ENCODE data around the gene MED13. TPM values are rescaled to one million over a fixed set of nuclear protein-coding genes. Genes with fewer than 3 reads are reported as not detected.

The MED13 gene
- total RNA-seq, 4 donors from 2014 or later, result 67.3 to 114 (median 79.8) TPM

DNA sequence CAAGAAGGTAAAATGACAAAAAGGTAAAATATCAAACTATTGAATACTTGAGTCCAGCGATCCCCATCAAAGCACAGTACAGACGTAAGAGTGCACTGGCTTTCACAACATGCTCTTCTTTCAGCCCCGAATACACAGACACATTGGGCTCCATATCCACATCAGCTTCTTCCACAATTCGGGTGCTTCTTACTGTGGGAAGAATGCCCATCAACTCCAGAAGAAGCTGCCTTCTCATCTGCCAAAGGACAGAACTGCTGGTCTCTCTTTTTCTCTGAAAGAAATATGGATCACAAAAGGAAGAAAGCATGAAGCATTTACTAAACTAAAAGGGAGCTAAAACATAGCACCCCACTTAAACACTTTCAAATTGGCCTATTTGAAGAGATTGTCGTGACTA is 157.7 kb downstream of the MED13 start:
- TF ChIP-seq, protein P1, sequence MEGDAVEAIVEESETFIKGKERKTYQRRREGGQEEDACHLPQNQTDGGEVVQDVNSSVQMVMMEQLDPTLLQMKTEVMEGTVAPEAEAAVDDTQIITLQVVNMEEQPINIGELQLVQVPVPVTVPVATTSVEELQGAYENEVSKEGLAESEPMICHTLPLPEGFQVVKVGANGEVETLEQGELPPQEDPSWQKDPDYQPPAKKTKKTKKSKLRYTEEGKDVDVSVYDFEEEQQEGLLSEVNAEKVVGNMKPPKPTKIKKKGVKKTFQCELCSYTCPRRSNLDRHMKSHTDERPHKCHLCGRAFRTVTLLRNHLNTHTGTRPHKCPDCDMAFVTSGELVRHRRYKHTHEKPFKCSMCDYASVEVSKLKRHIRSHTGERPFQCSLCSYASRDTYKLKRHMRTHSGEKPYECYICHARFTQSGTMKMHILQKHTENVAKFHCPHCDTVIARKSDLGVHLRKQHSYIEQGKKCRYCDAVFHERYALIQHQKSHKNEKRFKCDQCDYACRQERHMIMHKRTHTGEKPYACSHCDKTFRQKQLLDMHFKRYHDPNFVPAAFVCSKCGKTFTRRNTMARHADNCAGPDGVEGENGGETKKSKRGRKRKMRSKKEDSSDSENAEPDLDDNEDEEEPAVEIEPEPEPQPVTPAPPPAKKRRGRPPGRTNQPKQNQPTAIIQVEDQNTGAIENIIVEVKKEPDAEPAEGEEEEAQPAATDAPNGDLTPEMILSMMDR (IDR thresholded peaks at IDR 0.05; ENCODE audit: low read depth), result no peak

DNA sequence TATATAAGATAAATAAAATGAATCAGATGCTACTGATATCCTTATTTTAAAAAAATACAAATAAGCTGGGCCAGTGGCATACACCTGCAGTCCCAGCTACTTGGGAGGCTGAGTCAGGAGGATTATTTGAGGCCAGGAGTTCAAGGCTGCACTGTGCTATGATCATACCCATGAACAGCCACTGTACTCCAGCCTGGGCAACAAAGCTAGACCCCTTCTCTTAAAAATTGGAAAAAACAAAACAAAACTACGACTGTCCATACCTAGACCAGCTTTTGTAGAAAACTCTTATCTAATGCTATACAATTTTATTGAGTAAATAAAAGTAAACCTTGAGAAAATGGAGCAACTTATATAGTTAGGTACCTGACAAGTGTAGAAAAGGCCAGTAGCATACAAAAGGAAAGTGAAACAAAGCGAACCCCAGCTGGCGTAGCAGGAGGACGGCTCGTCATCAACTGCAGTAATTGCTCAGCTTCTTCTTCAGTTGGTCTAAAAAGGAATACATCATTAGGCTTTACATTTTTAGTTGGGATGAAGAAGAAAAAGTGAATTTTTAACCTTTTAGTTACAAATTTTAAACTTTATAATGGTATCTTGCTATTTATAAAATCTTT is 160.9 kb downstream of the MED13 start:
- TF ChIP-seq, protein P1 (IDR thresholded peaks at IDR 0.05; ENCODE audit: low read depth), result no peak

DNA sequence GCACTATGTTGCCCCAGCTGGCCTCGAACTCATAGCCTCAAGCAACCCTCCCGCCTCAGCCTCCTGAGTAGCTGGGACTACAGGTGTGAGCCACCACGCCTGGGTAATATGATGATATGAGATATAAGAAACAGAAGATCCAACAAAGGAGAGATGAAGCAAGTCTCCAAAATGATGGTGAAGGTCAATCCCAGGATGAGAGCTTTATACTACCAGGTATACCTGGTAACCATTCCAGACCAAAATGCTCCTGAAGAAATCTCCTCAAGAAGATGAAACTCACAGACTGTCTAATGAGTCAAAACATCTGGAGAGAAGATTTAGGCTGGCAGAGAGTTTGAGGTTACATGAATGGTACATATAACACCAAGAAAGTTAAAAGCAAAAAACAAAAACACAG is 161.8 kb downstream of the MED13 start:
- TF ChIP-seq, protein P1 (IDR thresholded peaks at IDR 0.05; ENCODE audit: low read depth), result peak; percentile 55

DNA sequence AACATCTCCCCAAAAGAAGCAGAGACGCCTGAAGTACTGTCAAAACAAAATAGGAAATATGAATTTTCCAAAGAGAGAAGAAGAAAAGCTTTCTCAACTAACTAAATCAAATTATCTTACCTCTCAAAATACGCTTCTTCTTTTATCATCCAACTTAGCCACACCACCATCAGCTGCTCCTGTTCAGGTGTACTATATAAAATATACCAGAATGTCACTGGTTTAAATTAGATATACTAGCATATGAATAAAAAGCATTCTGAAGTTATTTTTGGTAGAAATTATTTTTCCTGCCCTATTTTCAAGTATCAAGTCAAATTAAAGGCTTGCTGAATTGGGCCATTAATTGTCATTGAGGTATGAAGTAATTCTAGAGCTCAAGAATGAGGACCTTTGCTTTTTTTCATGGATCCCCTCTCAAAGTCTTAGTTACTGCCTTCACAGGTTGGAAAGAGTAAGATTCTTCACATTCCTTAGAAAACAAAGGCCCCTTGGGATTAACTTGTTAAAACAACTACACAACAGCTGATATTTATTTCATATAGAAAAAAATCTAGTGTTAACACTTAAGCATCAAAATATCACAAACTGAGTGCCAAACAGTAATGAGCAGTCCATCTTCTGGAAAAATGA is 167.4 kb downstream of the MED13 start:
- TF ChIP-seq, protein P1 (IDR thresholded peaks at IDR 0.05; ENCODE audit: low read depth), result no peak

DNA sequence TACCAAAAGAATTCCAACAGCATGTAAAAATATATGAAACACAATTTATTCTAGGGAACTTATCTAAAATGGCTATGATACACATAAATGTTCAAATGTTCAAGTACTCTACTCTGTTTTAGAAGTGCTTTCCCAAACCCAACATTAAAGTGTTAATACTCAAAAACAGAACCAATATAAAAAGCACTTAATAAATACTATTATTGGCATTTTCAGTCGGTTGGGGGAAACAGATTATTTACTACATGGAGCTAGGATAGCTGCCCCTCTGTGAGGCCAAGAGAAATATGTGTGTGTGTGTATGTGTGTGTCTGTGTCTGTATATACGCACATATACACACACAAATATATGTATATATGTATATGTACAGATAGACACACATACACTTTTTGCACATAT is 169.7 kb downstream of the MED13 start:
- TF ChIP-seq, protein P1 (IDR thresholded peaks at IDR 0.05; ENCODE audit: low read depth), result peak; percentile 97

DNA sequence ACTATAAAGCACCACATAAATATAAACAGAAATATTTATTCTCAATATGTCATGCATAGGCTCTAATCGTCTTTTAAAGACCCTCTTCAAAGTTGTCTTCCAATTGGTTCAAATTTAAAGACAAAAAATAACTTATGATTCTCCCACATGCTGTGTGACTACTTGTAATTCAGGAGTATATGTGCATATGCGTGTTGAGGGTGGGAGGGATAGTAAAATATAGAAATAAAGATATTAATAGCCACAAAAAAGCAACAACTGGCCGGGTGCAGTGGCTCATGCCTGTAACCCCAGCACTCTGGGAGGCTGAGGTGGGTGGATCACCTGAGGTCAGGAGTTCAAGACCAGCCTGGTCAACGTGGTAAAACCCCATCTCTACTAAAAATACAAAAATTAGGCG is 170.8 kb downstream of the MED13 start:
- TF ChIP-seq, protein P1 (IDR thresholded peaks at IDR 0.05; ENCODE audit: low read depth), result peak; percentile 3

Other genes with a start within 250 kb of the MED13 start
- 1 to 10 TPM in 2 of 4 donors, under 1 TPM in 2; 0.33 to 1.1 (median 0.98) TPM for gene BRIP1, start 201.8 kb downstream of the MED13 start, total RNA-seq
- 10 to 100 TPM; 10.0 to 11.9 (median 10.6) TPM for gene INTS2, start 137.3 kb downstream of the MED13 start, total RNA-seq